ENCODE results near the gene SETDB1.

GRCh38 chr1:150906813-150907212 lies 19.4 kb upstream of the SETDB1 start:
- TF ChIP-seq POLR2A (IDR thresholded peaks at IDR 0.05) (no peak), EP300 (IDR thresholded peaks at IDR 0.05) (no peak), CTCF (IDR thresholded peaks at IDR 0.05) (no peak)

All from sigmoid colon (tissue), 4 donors.